D721Med (cell line): ENCODE measurements around the gene TMIE.

Experiments used
- DNase-seq: peaks from one replicate; pipeline ENCODE4 v3.0.0; 2011; ENCODE audit warnings: low spot score; ENCODE audit not compliant: insufficient read length
- FAIRE-seq: peaks from 2 replicates; lab custom pipeline; 2011; peaks lifted over from hg19 to GRCh38; lab: Jason Lieb, UNC
- CTCF ChIP-seq: IDR thresholded peaks from 2 replicates; pipeline ENCODE4 v1.5.1; 2012; ENCODE audit warnings: mild to moderate bottlenecking, control low read depth; ENCODE audit not compliant: insufficient read depth; ENCODE audit errors: missing control alignments

Gene TMIE

GRCh38 chr3:46706771-46707582, 5.8 kb downstream of the TMIE start:
- FAIRE-seq = no peak
- no peak for DNase-seq
- no peak for TF ChIP-seq CTCF

- DNase-seq (no peak), FAIRE-seq (no peak)
- no peak for TF ChIP-seq CTCF
Observed at GRCh38 chr3:46707601-46708011, 6.4 kb downstream of the TMIE start.

- TF ChIP-seq CTCF = no peak
- no peak for FAIRE-seq
- no peak for DNase-seq
Observed at GRCh38 chr3:46708401-46709156, 7.4 kb downstream of the TMIE start.

GRCh38 chr3:46709157-46709654, 8.0 kb downstream of the TMIE start:
- no peak for TF ChIP-seq CTCF
- DNase-seq = no peak
- FAIRE-seq = no peak

- FAIRE-seq (no peak), DNase-seq (no peak)
- no peak for TF ChIP-seq CTCF
Observed at GRCh38 chr3:46709721-46710120, 8.5 kb downstream of the TMIE start.

GRCh38 chr3:46710229-46710628, 9.0 kb downstream of the TMIE start:
- TF ChIP-seq CTCF = no peak
- FAIRE-seq = no peak
- no peak for DNase-seq
